ENCODE data around the gene MVB12B.
"Not testable (repeated sequence)": the region's sequence is repeated elsewhere in the genome, so short reads cannot be mapped to it uniquely, and the experiment has no call there.

Gene MVB12B

GRCh38 chr9:126326228-126327005, at the start of gene MVB12B:
MVB12B (plus strand) TSS chr9:126326829; CDS start chr9:126326930, 101 bp downstream.
- peak; percentile 23 for DNase-seq (ENCODE audit: low read depth)

GRCh38 chr9:126283799-126284465, 42.7 kb upstream of the MVB12B start:
- DNase-seq (ENCODE audit: low read depth): no peak

- DNase-seq (ENCODE audit: low read depth): not testable (repeated sequence)
Observed at GRCh38 chr9:126285652-126286051, 41.0 kb upstream of the MVB12B start.

- DNase-seq (ENCODE audit: low read depth): no peak
Observed at GRCh38 chr9:126287166-126287866, 39.3 kb upstream of the MVB12B start.

GRCh38 chr9:126290871-126291270, 35.8 kb upstream of the MVB12B start:
- DNase-seq (ENCODE audit: low read depth): no peak

- DNase-seq (ENCODE audit: low read depth): no peak
Observed at GRCh38 chr9:126291925-126292324, 34.7 kb upstream of the MVB12B start.

- DNase-seq (ENCODE audit: low read depth): no peak
Observed at GRCh38 chr9:126292736-126293521, 33.7 kb upstream of the MVB12B start.

- no peak for DNase-seq (ENCODE audit: low read depth)
Observed at GRCh38 chr9:126293522-126293889, 33.1 kb upstream of the MVB12B start.

GRCh38 chr9:126294331-126295081, 32.1 kb upstream of the MVB12B start:
- no peak for DNase-seq (ENCODE audit: low read depth)

- no peak for DNase-seq (ENCODE audit: low read depth)
Observed at GRCh38 chr9:126295082-126295477, 31.5 kb upstream of the MVB12B start.

- DNase-seq (ENCODE audit: low read depth): no peak
Observed at GRCh38 chr9:126295516-126295915, 31.1 kb upstream of the MVB12B start.

GRCh38 chr9:126295936-126296600, 30.6 kb upstream of the MVB12B start:
- DNase-seq (ENCODE audit: low read depth): no peak

GRCh38 chr9:126296687-126297086, 29.9 kb upstream of the MVB12B start:
- no peak for DNase-seq (ENCODE audit: low read depth)

GRCh38 chr9:126297661-126298060, 29.0 kb upstream of the MVB12B start:
- DNase-seq (ENCODE audit: low read depth): no peak

- DNase-seq (ENCODE audit: low read depth): no peak
Observed at GRCh38 chr9:126298063-126298801, 28.4 kb upstream of the MVB12B start.

- no peak for DNase-seq (ENCODE audit: low read depth)
Observed at GRCh38 chr9:126299706-126300276, 26.8 kb upstream of the MVB12B start.

GRCh38 chr9:126301196-126301595, 25.4 kb upstream of the MVB12B start:
- DNase-seq (ENCODE audit: low read depth): no peak

GRCh38 chr9:126301985-126302603, 24.5 kb upstream of the MVB12B start:
- DNase-seq (ENCODE audit: low read depth): peak; percentile 33

- DNase-seq (ENCODE audit: low read depth): no peak
Observed at GRCh38 chr9:126302730-126303129, 23.9 kb upstream of the MVB12B start.
